ENCODE measurements around the gene POLK. TPM values are rescaled to one million over a fixed set of nuclear protein-coding genes. Genes with fewer than 3 reads are reported as not detected.
"Not testable (repeated sequence)": the region's sequence is repeated elsewhere in the genome, so short reads cannot be mapped to it uniquely, and the experiment has no call there.

Gene POLK
- total RNA-seq, 2 donors from 2014 or later, result 11.3 to 14.8 TPM

DNA sequence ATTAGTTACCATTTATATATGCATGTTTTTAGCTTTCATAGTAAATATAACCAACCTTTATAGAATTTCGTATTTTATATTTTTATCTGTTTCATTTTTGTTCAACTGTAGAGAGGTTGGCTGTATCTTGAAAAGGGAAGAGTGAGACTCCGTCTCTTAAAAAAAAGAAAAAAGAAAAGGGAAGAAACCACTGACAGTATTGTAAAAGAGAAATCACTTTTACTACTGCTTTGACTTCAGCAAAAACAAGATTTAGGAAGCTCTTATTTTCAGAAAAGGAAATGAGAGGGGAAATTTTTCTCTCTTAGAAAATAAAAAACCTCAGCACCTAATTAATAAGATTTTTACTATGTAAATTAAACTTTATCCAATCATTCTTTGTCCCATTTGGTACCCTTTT, 14.4 kb downstream of the POLK start:
- WGBS, 2 experiments (ENCODE audit: insufficient coverage in 1 of 2, insufficient read length in 1 of 2), result 60% methylated on average over 1 of the region's 2 CpGs; no CpG with 5 or more reads in 1 of the 2 experiments
- H3K27me3 Mint-ChIP-seq (ENCODE audit: insufficient read depth), result no peaks in the 10 kb centered on the region
- H3K36me3 Mint-ChIP-seq (ENCODE audit: low read depth), result peaks cover 12% of the 10 kb centered on the region
- peaks cover 12% of the 10 kb centered on the region for H3K9me3 Mint-ChIP-seq
- DNase-seq, result no peak
- peaks cover 20% of the 10 kb centered on the region for H3K4me1 Mint-ChIP-seq
- no peak overlapping the region for H3K27ac Mint-ChIP-seq
- TF ChIP-seq, protein P1, sequence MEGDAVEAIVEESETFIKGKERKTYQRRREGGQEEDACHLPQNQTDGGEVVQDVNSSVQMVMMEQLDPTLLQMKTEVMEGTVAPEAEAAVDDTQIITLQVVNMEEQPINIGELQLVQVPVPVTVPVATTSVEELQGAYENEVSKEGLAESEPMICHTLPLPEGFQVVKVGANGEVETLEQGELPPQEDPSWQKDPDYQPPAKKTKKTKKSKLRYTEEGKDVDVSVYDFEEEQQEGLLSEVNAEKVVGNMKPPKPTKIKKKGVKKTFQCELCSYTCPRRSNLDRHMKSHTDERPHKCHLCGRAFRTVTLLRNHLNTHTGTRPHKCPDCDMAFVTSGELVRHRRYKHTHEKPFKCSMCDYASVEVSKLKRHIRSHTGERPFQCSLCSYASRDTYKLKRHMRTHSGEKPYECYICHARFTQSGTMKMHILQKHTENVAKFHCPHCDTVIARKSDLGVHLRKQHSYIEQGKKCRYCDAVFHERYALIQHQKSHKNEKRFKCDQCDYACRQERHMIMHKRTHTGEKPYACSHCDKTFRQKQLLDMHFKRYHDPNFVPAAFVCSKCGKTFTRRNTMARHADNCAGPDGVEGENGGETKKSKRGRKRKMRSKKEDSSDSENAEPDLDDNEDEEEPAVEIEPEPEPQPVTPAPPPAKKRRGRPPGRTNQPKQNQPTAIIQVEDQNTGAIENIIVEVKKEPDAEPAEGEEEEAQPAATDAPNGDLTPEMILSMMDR (conservative IDR thresholded peaks at IDR 0.05), result no peak
- H3K27me3 ChIP-seq (ENCODE audit: control insufficient read depth, insufficient read depth, low read length, poor library complexity, severe bottlenecking), result no peaks in the 10 kb centered on the region
- peaks cover 4% of the 10 kb centered on the region for H3K4me1 ChIP-seq (ENCODE audit: control insufficient read depth, insufficient read depth, low read length)
- no peak overlapping the region for H3K4me3 ChIP-seq (ENCODE audit: low read length)
- H3K9ac ChIP-seq (ENCODE audit: extremely low read depth, low read length, poor library complexity, severe bottlenecking), result no peak overlapping the region
- H3K4me3 Mint-ChIP-seq, result no peak overlapping the region
- no peak overlapping the region for H3K27ac ChIP-seq (ENCODE audit: low read depth, low read length)
- no peaks in the 10 kb centered on the region for H3K36me3 ChIP-seq (ENCODE audit: control insufficient read depth, insufficient read depth, low read length)
- H3K9me3 ChIP-seq (ENCODE audit: control insufficient read depth, low read length), result peaks cover 12% of the 10 kb centered on the region

- no peaks in the 10 kb centered on the region for H3K27me3 ChIP-seq (ENCODE audit: control insufficient read depth, insufficient read depth, low read length, poor library complexity, severe bottlenecking)
- peaks cover 18% of the 10 kb centered on the region for H3K36me3 Mint-ChIP-seq (ENCODE audit: low read depth)
- H3K9me3 Mint-ChIP-seq, result peaks cover 20% of the 10 kb centered on the region
- H3K4me3 Mint-ChIP-seq, result no peak overlapping the region
- TF ChIP-seq, protein P1 (conservative IDR thresholded peaks at IDR 0.05), result no peak
- no peaks in the 10 kb centered on the region for H3K36me3 ChIP-seq (ENCODE audit: control insufficient read depth, insufficient read depth, low read length)
- peaks cover 4% of the 10 kb centered on the region for H3K4me1 ChIP-seq (ENCODE audit: control insufficient read depth, insufficient read depth, low read length)
- no peak overlapping the region for H3K27ac ChIP-seq (ENCODE audit: low read depth, low read length)
- no peak overlapping the region for H3K4me3 ChIP-seq (ENCODE audit: low read length)
- DNase-seq, result no peak
- H3K9me3 ChIP-seq (ENCODE audit: control insufficient read depth, low read length), result peaks cover 16% of the 10 kb centered on the region
- no peaks in the 10 kb centered on the region for H3K27me3 Mint-ChIP-seq (ENCODE audit: insufficient read depth)
- peaks cover 11% of the 10 kb centered on the region for H3K4me1 Mint-ChIP-seq
- H3K27ac Mint-ChIP-seq, result no peak overlapping the region
- no peak overlapping the region for H3K9ac ChIP-seq (ENCODE audit: extremely low read depth, low read length, poor library complexity, severe bottlenecking)
Observed at GRCh38 chr5:75529185-75529584, 17.5 kb downstream of the POLK start.

- H3K36me3 ChIP-seq (ENCODE audit: control insufficient read depth, insufficient read depth, low read length), result no peaks in the 10 kb centered on the region
- 100% methylated on average over 2 of the region's 2 CpGs for WGBS, 2 experiments (ENCODE audit: insufficient coverage in 1 of 2, insufficient read length in 1 of 2)
- H3K36me3 Mint-ChIP-seq (ENCODE audit: low read depth), result peaks cover 27% of the 10 kb centered on the region
Observed at GRCh38 chr5:75532190-75532589, 20.5 kb downstream of the POLK start.

GRCh38 chr5:75533716-75534115, 22.0 kb downstream of the POLK start:
- H3K36me3 ChIP-seq (ENCODE audit: control insufficient read depth, insufficient read depth, low read length); H3K4me3 ChIP-seq (ENCODE audit: low read length); H3K27ac ChIP-seq (ENCODE audit: low read depth, low read length); H3K27me3 ChIP-seq (ENCODE audit: control insufficient read depth, insufficient read depth, low read length, poor library complexity, severe bottlenecking); H3K4me3 Mint-ChIP-seq; H3K27me3 Mint-ChIP-seq (ENCODE audit: insufficient read depth); H3K9ac ChIP-seq (ENCODE audit: extremely low read depth, low read length, poor library complexity, severe bottlenecking); H3K27ac Mint-ChIP-seq; H3K4me1 ChIP-seq (ENCODE audit: control insufficient read depth, insufficient read depth, low read length); DNase-seq: not testable (repeated sequence)
- Mint-ChIP-seq H3K4me1 (peaks cover 16% of the 10 kb centered on the region), H3K9me3 (peaks cover 24% of the 10 kb centered on the region), H3K36me3 (ENCODE audit: low read depth) (peaks cover 27% of the 10 kb centered on the region)
- 80 to 91% methylated on average over 1 of the region's 1 CpG for WGBS, 2 experiments (ENCODE audit: insufficient coverage in 1 of 2, insufficient read length in 1 of 2)
- H3K9me3 ChIP-seq (ENCODE audit: control insufficient read depth, low read length), result peaks cover 32% of the 10 kb centered on the region

More at GRCh38 chr5:75532190-75532589, 20.5 kb downstream of the POLK start:
- Histone ChIP-seq H3K4me3 (ENCODE audit: low read length) (no peak overlapping the region), H3K27me3 (ENCODE audit: control insufficient read depth, insufficient read depth, low read length, poor library complexity, severe bottlenecking) (no peaks in the 10 kb centered on the region), H3K9me3 (ENCODE audit: control insufficient read depth, low read length) (peaks cover 32% of the 10 kb centered on the region), H3K4me1 (ENCODE audit: control insufficient read depth, insufficient read depth, low read length) (peaks cover 8% of the 10 kb centered on the region), H3K27ac (ENCODE audit: low read depth, low read length) (no peak overlapping the region), H3K9ac (ENCODE audit: extremely low read depth, low read length, poor library complexity, severe bottlenecking) (no peak overlapping the region)
- no peak overlapping the region for H3K4me3 Mint-ChIP-seq
- no peak for DNase-seq
- no peaks in the 10 kb centered on the region for H3K27me3 Mint-ChIP-seq (ENCODE audit: insufficient read depth)
- peaks cover 24% of the 10 kb centered on the region for H3K9me3 Mint-ChIP-seq
- TF ChIP-seq, protein P1 (conservative IDR thresholded peaks at IDR 0.05), result no peak
- H3K4me1 Mint-ChIP-seq, result peaks cover 13% of the 10 kb centered on the region
- H3K27ac Mint-ChIP-seq, result no peak overlapping the region
